H1 (cell line): Measurements from ENCODE around the gene IL20RB. TPM values are rescaled to one million over a fixed set of nuclear protein-coding genes. Genes with fewer than 3 reads are reported as not detected.

Experiments used
- CTCF ChIA-PET: fragments of 300-600 bp; sonication (Branson Sonifier 250); formaldehyde crosslinking; loops from one replicate; lab custom pipeline; 2021; ENCODE audit not compliant: partially characterized antibody; lab: Charles Lee
- POLR2A ChIA-PET: fragments of 300-600 bp; sonication (Branson Sonifier 250); formaldehyde crosslinking; loops from one replicate; lab custom pipeline; 2021; ENCODE audit warnings: inconsistent platforms; ENCODE audit not compliant: partially characterized antibody; lab: Charles Lee
- DNase-seq, 2 experiments: peaks; one replicate each; pipeline versions ENCODE4 v3.0.0 to v3.0.0-alpha.2; 2010 to 2022; ENCODE audit warnings: low spot score in 2 of 2, low read depth in 1 of 2, mixed read lengths in 1 of 2
- FAIRE-seq: peaks from 2 replicates; lab custom pipeline; 2011; peaks lifted over from hg19 to GRCh38; lab: Jason Lieb, UNC
- H2AFZ ChIP-seq: 2 replicates; pipeline ENCODE4 v1.8.1; 2012; ENCODE audit warnings: low read length, inconsistent platforms
- H2AK5ac ChIP-seq: 2 replicates; pipeline ENCODE4 v1.6.1; 2013; ENCODE audit warnings: low read depth, low read length
- H2BK120ac ChIP-seq: replicated peaks from 2 replicates; pipeline ENCODE3; 2013; ENCODE audit warnings: low read depth, low read length, inconsistent platforms
- H2BK12ac ChIP-seq: 2 replicates; pipeline ENCODE4 v1.6.1; 2013; ENCODE audit warnings: low read depth, low read length
- H2BK15ac ChIP-seq: 2 replicates; pipeline ENCODE4 v1.6.1; 2013; ENCODE audit warnings: low read length
- H2BK20ac ChIP-seq: 2 replicates; pipeline ENCODE4 v1.6.1; 2013; ENCODE audit warnings: low read length
- H2BK5ac ChIP-seq: 2 replicates; pipeline ENCODE4 v1.6.1; 2013; ENCODE audit warnings: low read depth, low read length
- H3K14ac ChIP-seq: 2 replicates; pipeline ENCODE4 v1.6.1; 2013; ENCODE audit warnings: inconsistent platforms; ENCODE audit not compliant: insufficient read length
- H3K18ac ChIP-seq: 2 replicates; pipeline ENCODE4 v1.6.1; 2013; ENCODE audit warnings: low read length; ENCODE audit errors: extremely low read depth
- H3K23ac ChIP-seq: 2 replicates; pipeline ENCODE4 v1.6.1; 2013; ENCODE audit warnings: inconsistent platforms; ENCODE audit not compliant: insufficient read length
- H3K23me2 ChIP-seq: 2 replicates; pipeline ENCODE4 v1.6.1; 2013; ENCODE audit warnings: low read depth, low read length
- H3K27ac ChIP-seq: 2 replicates; pipeline ENCODE4 v1.6.1; 2011; ENCODE audit warnings: low read depth, low read length, inconsistent platforms
- H3K27me3 ChIP-seq, 4 experiments: replicated peaks in 1 of 4; 1 replicate in 1 of 4; 2 replicates in 3 of 4; pipeline versions ENCODE4 v1.6.1 to v1.8.1; 2011 to 2013; ENCODE audit warnings: low read length in 3 of 4, mild to moderate bottlenecking in 3 of 4, inconsistent platforms in 2 of 4, mixed read lengths in 2 of 4, moderate library complexity in 1 of 4; ENCODE audit not compliant: control insufficient read depth in 3 of 4, insufficient read depth in 3 of 4; ENCODE audit errors: extremely low read depth in 1 of 4
- H3K36me3 ChIP-seq, 4 experiments: 2 replicates each; pipeline versions ENCODE4 v1.6.1 to v1.8.1; 2011 to 2013; ENCODE audit warnings: mild to moderate bottlenecking in 4 of 4, low read length in 3 of 4, moderate library complexity in 2 of 4, control low read depth in 1 of 4, inconsistent platforms in 1 of 4; ENCODE audit not compliant: insufficient read depth in 4 of 4, control insufficient read depth in 2 of 4
- H3K4ac ChIP-seq: replicated peaks from 2 replicates; pipeline ENCODE3; 2013; ENCODE audit warnings: low read length, low read depth, mixed read lengths, inconsistent platforms; ENCODE audit not compliant: insufficient read length
- H3K4me1 ChIP-seq, 4 experiments: replicated peaks in 1 of 4; 1 replicate in 1 of 4; 2 replicates in 3 of 4; pipeline versions ENCODE4 v1.6.1 to v1.8.1; 2011 to 2013; ENCODE audit warnings: low read length in 3 of 4, inconsistent platforms in 2 of 4, mixed read lengths in 1 of 4; ENCODE audit not compliant: insufficient read depth in 4 of 4, control insufficient read depth in 3 of 4
- H3K4me2 ChIP-seq, 2 experiments: 2 replicates each; pipeline versions ENCODE4 v1.6.1 to v1.8.1; 2011 to 2013; ENCODE audit warnings: low read depth in 2 of 2, low read length in 2 of 2, control low read depth in 1 of 2, inconsistent platforms in 1 of 2, mild to moderate bottlenecking in 1 of 2; ENCODE audit not compliant: insufficient read depth in 1 of 2
- H3K4me3 ChIP-seq, 4 experiments: fragments of 200-600, 300-600 bp in 1 of 4; sonication (generic), shearing (Covaris generic), sonication (Bioruptor Twin) in 1 of 4; 2 replicates each; pipeline versions ENCODE4 v1.5.1 to v1.8.1; 2011 to 2016; ENCODE audit warnings: low read length in 4 of 4, low read depth in 3 of 4, control low read depth in 2 of 4, inconsistent platforms in 2 of 4, mild to moderate bottlenecking in 2 of 4, mixed read lengths in 1 of 4, moderate library complexity in 1 of 4; ENCODE audit not compliant: insufficient read depth in 2 of 4; ENCODE audit errors: extremely low read depth in 1 of 4
- H3K56ac ChIP-seq: replicated peaks from 2 replicates; pipeline ENCODE3; 2013; ENCODE audit warnings: low read depth, mild to moderate bottlenecking, mixed read lengths, low read length, inconsistent platforms; ENCODE audit not compliant: insufficient read length
- H3K79me1 ChIP-seq: 2 replicates; pipeline ENCODE4 v1.6.1; 2013; ENCODE audit warnings: low read depth, low read length, control low read depth
- H3K79me2 ChIP-seq, 2 experiments: 2 replicates each; pipeline versions ENCODE4 v1.6.1 to v1.8.1; 2012 to 2013; ENCODE audit warnings: low read length in 2 of 2, mild to moderate bottlenecking in 2 of 2, inconsistent platforms in 1 of 2; ENCODE audit not compliant: insufficient read depth in 2 of 2, control insufficient read depth in 1 of 2
- H3K9ac ChIP-seq, 4 experiments: replicated peaks in 1 of 4; 1 replicate in 1 of 4; 2 replicates in 3 of 4; pipeline versions ENCODE4 v1.6.1 to v1.8.1; 2011 to 2013; ENCODE audit warnings: low read depth in 3 of 4, low read length in 3 of 4, control low read depth in 2 of 4, mild to moderate bottlenecking in 2 of 4, moderate library complexity in 2 of 4, inconsistent platforms in 1 of 4; ENCODE audit errors: extremely low read depth in 1 of 4
- H3K9me3 ChIP-seq, 2 experiments: 2 replicates each; pipeline versions ENCODE4 v1.6.1 to v1.8.1; 2012 to 2013; ENCODE audit warnings: mild to moderate bottlenecking in 2 of 2, moderate library complexity in 2 of 2, control low read depth in 1 of 2, inconsistent platforms in 1 of 2, low read depth in 1 of 2, low read length in 1 of 2, mixed read lengths in 1 of 2; ENCODE audit not compliant: insufficient read depth in 2 of 2
- H4K20me1 ChIP-seq, 2 experiments: replicated peaks in 1 of 2; 2 replicates each; pipeline versions ENCODE3 to v1.8.1; 2011 to 2013; ENCODE audit warnings: inconsistent platforms in 2 of 2, low read length in 2 of 2, mild to moderate bottlenecking in 1 of 2; ENCODE audit not compliant: insufficient read depth in 2 of 2, control insufficient read depth in 1 of 2
- H4K5ac ChIP-seq: 2 replicates; pipeline ENCODE4 v1.6.1; 2013; ENCODE audit warnings: low read length, low read depth, mixed read lengths, inconsistent platforms; ENCODE audit not compliant: insufficient read length
- H4K8ac ChIP-seq: 2 replicates; pipeline ENCODE4 v1.8.0; 2013; ENCODE audit warnings: mild to moderate bottlenecking, moderate library complexity, low read length, inconsistent platforms; ENCODE audit not compliant: insufficient read depth; ENCODE audit errors: extremely low read depth
- H4K91ac ChIP-seq: replicated peaks from 2 replicates; pipeline ENCODE3; 2013; ENCODE audit warnings: low read length, mixed read lengths, inconsistent platforms; ENCODE audit not compliant: insufficient read length
- ASH2L ChIP-seq: fragments of 200-600, 300-600 bp; sonication (generic); IDR thresholded peaks from one replicate; pipeline ENCODE4 v1.7.1; 2017; ENCODE audit warnings: low read length
- ATF3 ChIP-seq: IDR thresholded peaks from 2 replicates; pipeline ENCODE4 v1.6.1; 2011; ENCODE audit warnings: low read depth, mild to moderate bottlenecking, low read length; ENCODE audit not compliant: insufficient read depth
- BRCA1 ChIP-seq: IDR thresholded peaks from 2 replicates; pipeline ENCODE4 v1.6.1; 2012; ENCODE audit warnings: low read depth, low read length, improper control_type of control experiment
- CBX5 ChIP-seq: fragments of 300-800, 300-1000 bp; sonication (generic); IDR thresholded peaks from 2 replicates; pipeline ENCODE4 v1.7.1; 2016; ENCODE audit warnings: antibody characterized with exemption, low read length, low read depth
- CBX8 ChIP-seq: fragments of 300-800, 300-1000 bp; sonication (generic); IDR thresholded peaks from 2 replicates; pipeline ENCODE4 v1.7.1; 2016; ENCODE audit warnings: low read depth, low read length, borderline replicate concordance
- CEBPB ChIP-seq: IDR thresholded peaks from 2 replicates; pipeline ENCODE4 v1.6.1; 2012; ENCODE audit warnings: low read depth, low read length
- CTCF ChIP-seq, 3 experiments: IDR thresholded peaks; 1 replicate in 2 of 3; 2 replicates in 1 of 3; pipeline versions ENCODE4 v1.5.1 to v1.6.1; 2011; ENCODE audit warnings: low read length in 3 of 3, mild to moderate bottlenecking in 3 of 3, inconsistent platforms in 2 of 3, low read depth in 1 of 3, moderate library complexity in 1 of 3; ENCODE audit not compliant: insufficient read depth in 1 of 3; ENCODE audit errors: control extremely low read depth in 1 of 3
- E2F6 ChIP-seq: IDR thresholded peaks from 2 replicates; pipeline ENCODE4 v1.6.1; 2012; ENCODE audit warnings: inconsistent platforms
- SUZ12 ChIP-seq: fragments of 200-600 bp; sonication (generic); IDR thresholded peaks from 2 replicates; pipeline ENCODE4 v1.6.1; 2012; ENCODE audit warnings: mild to moderate bottlenecking, inconsistent platforms, low read length, moderate library complexity, mixed read lengths
- TCF12 ChIP-seq: IDR thresholded peaks from 2 replicates; pipeline ENCODE4 v1.6.1; 2011; ENCODE audit warnings: low read depth, mild to moderate bottlenecking, low read length
- TEAD4 ChIP-seq: IDR thresholded peaks from 2 replicates; pipeline ENCODE4 v1.6.1; 2012; ENCODE audit warnings: low read depth, low read length, inconsistent platforms, mixed read lengths
- WGBS, 2 experiments: shearing (Covaris generic) in 1 of 2; methylation state at CpG; one replicate each; pipeline versions ENCODE4 v1.1.6 to v1.1.7; 2013 to 2015; ENCODE audit warnings: low lambda C conversion rate in 2 of 2, mixed read lengths in 2 of 2, inconsistent platforms in 1 of 2, low coverage in 1 of 2, missing lambda C conversion rate in 1 of 2; ENCODE audit not compliant: insufficient replicate concordance in 2 of 2, insufficient coverage in 1 of 2, insufficient read length in 1 of 2; ENCODE audit errors: extremely low coverage in 1 of 2, missing lambda C conversion rate in 1 of 2; 5-methylcytosine and 5-hydroxymethylcytosine counted together
- polyA plus RNA-seq, 7 experiments: library from polyadenylated mRNA; depleted of rRNA in 3 of 7; stranded (reverse) in 5 of 7; unstranded in 2 of 7; fragments of >200 nt in 5 of 7; fragments of 200-250 nt in 2 of 7; gene quantifications; 1 replicate in 5 of 7; 2 replicates in 1 of 7; 4 replicates in 1 of 7; pipeline versions ENCODE4 v1.2.1 to v1.2.3, GENCODE V29; 2011 to 2013; ENCODE audit warnings: missing spikeins in 2 of 7, mixed read lengths in 2 of 7
- total RNA-seq: library from RNA; stranded (reverse); fragmentation: NEBNext Ultra II Directional; extraction: Animal tissue kit (Norgen Biotek cat#: 25700); gene quantifications from 2 replicates; pipeline ENCODE4 v1.2.1, GENCODE V29; 2021

IL20RB gene
- total and polyA plus RNA-seq, 2 of the 8 experiments (the other 6 are each of a cell fraction or from before 2014, with no cell fraction given): 1.6 to 1.8 TPM

GRCh38 chr3:136954251-136954650 is 3.5 kb upstream of the IL20RB start:
- CTCF ChIA-PET: no interaction called here
- WGBS, 2 experiments: 80% methylated on average over 2 of the region's 2 CpGs; no CpG with 5 or more reads in 1 of the 2 experiments
- H3K4ac ChIP-seq: no peak overlapping the region
- H3K23me2 ChIP-seq: no peaks in the 10 kb centered on the region
- no peaks in the 10 kb centered on the region for H3K79me1 ChIP-seq
- H3K23ac ChIP-seq: no peak overlapping the region
- no peak overlapping the region for H2BK5ac ChIP-seq
- H3K79me2 ChIP-seq: no peaks in the 10 kb centered on the region
- no peak overlapping the region for H3K18ac ChIP-seq
- H3K27ac ChIP-seq: no peak overlapping the region
- H3K4me1 ChIP-seq: no peaks in the 10 kb centered on the region
- no peak overlapping the region for H3K4me3 ChIP-seq
- H3K4me2 ChIP-seq: no peak overlapping the region
- DNase-seq: no peak
- H3K56ac ChIP-seq: no peak overlapping the region
- no peak overlapping the region for H4K91ac ChIP-seq
- no peak overlapping the region for H4K8ac ChIP-seq
- no peak overlapping the region for H3K14ac ChIP-seq
- no peak overlapping the region for H2AK5ac ChIP-seq
- no peak overlapping the region for H4K5ac ChIP-seq
- H2BK12ac ChIP-seq: no peak overlapping the region
- peaks cover 0 to 1% of the 10 kb centered on the region in 2 experiments for H4K20me1 ChIP-seq
- H2BK20ac ChIP-seq: no peak overlapping the region
- POLR2A ChIA-PET: interaction anchor here (2.1 kb wide), 1 partner anchor 202 kb away, joined by 6 read pairs; the partner anchor contains the start of gene STAG1
- no peak overlapping the region for H2AFZ ChIP-seq
- H2BK120ac ChIP-seq: no peak overlapping the region
- H2BK15ac ChIP-seq: no peak overlapping the region
- no peaks in the 10 kb centered on the region for H3K36me3 ChIP-seq
- H3K9me3 ChIP-seq: no peaks in the 10 kb centered on the region
- no peaks in the 10 kb centered on the region for H3K27me3 ChIP-seq
- no peak for FAIRE-seq
- H3K9ac ChIP-seq: no peak overlapping the region
- no peak for TF ChIP-seq TEAD4
- TF ChIP-seq TCF12: no peak
- no peak for TF ChIP-seq E2F6
- no peak for TF ChIP-seq SUZ12
- TF ChIP-seq BRCA1: no peak
- TF ChIP-seq CTCF (IDR thresholded peaks at IDR 0.05; ENCODE audit: control extremely low read depth in 1 of 3, insufficient read depth in 1 of 3, low read depth in 1 of 3, low read length in 3 of 3): no peak
- TF ChIP-seq ATF3: no peak
- TF ChIP-seq ASH2L: no peak
- TF ChIP-seq CEBPB: no peak
- no peak for TF ChIP-seq CBX8
- TF ChIP-seq CBX5: no peak
